Esophagus squamous epithelium (tissue), 5 donors: ENCODE data around the gene SAMD5. TPM values are rescaled to one million over a fixed set of nuclear protein-coding genes. Genes with fewer than 3 reads are reported as not detected.
A peak's percentile ranks its signal among the peaks of the same experiment; 100 is the strongest.

Source experiments
- DNase-seq: peaks from one replicate; lab custom pipeline; 2025; lab: John Stamatoyannopoulos, UW
- H3K27ac ChIP-seq, 4 donors: fragments of 200-600 bp; sonication (generic); one replicate each; pipeline ENCODE4 v1.5.1; 2016 to 2019; ENCODE audit warnings: mild to moderate bottlenecking in 1 of 4
- H3K27me3 ChIP-seq, 4 donors: fragments of 200-600 bp; sonication (generic); 1 replicate in 3 of 4; 2 replicates in 1 of 4; pipeline versions ENCODE4 v1.5.1 to v1.6.0; 2017 to 2021; ENCODE audit warnings: antibody characterized with exemption in 1 of 4
- H3K36me3 ChIP-seq, 3 donors: fragments of 200-600 bp; sonication (generic); one replicate each; pipeline ENCODE4 v1.5.1; 2016 to 2019
- H3K4me1 ChIP-seq, 3 donors: fragments of 200-600 bp; sonication (generic); one replicate each; pipeline ENCODE4 v1.5.1; 2017 to 2019
- H3K4me3 ChIP-seq, 4 donors: fragments of 200-600 bp; sonication (generic); 1 replicate in 3 of 4; 2 replicates in 1 of 4; pipeline ENCODE4 v1.5.1; 2016 to 2019; ENCODE audit warnings: mild to moderate bottlenecking in 2 of 4, moderate library complexity in 1 of 4
- H3K9me3 ChIP-seq, 3 donors: fragments of 200-600 bp; sonication (generic); one replicate each; pipeline ENCODE4 v1.5.1; 2016 to 2019
- CTCF ChIP-seq, 6 experiments: fragments of 450-650 bp in 4 of 6; fragments of 200-600 bp in 2 of 6; sonication (generic) in 2 of 6; IDR thresholded peaks; one replicate each; pipeline ENCODE4 v1.5.1; 2016 to 2019; ENCODE audit warnings: antibody characterized with exemption in 6 of 6, mild to moderate bottlenecking in 4 of 6, moderate library complexity in 4 of 6
- POLR2A ChIP-seq, 4 donors: fragments of 450-650 bp; IDR thresholded peaks; one replicate each; pipeline ENCODE4 v1.6.1; 2017; ENCODE audit warnings: antibody characterized with exemption in 4 of 4, mild to moderate bottlenecking in 4 of 4, moderate library complexity in 3 of 4
- WGBS, 2 donors: methylation state at CpG; one replicate each; pipeline ENCODE4 v1.1.5; 2018; 5-methylcytosine and 5-hydroxymethylcytosine counted together
- intact Hi-C: fragments of 100-400 bp; cut with DNase I; formaldehyde crosslinking; loops from one replicate; pipeline ENCODE4 v1.15.0; 2022
- total RNA-seq, 4 donors: library from RNA; depleted of rRNA; stranded (reverse); fragments of >200 nt; gene quantifications; one replicate each; pipeline ENCODE4 v1.1.0, GENCODE V29; 2016
- donor health status: DM: yes; HTN: yes; CAD: no.

SAMD5 gene
- 10 to 100 TPM in 2 of 4 donors, 1 to 10 TPM in 2; 6.9 to 16.2 (median 12.7) TPM for total RNA-seq

- TF ChIP-seq CTCF (IDR thresholded peaks at IDR 0.05), result peak in 1 of 6 experiments; percentile 17
- no peak for TF ChIP-seq POLR2A (IDR thresholded peaks at IDR 0.05)
- no peak for DNase-seq
- Histone ChIP-seq H3K27ac (peak within 1 kb of the TSS; percentile 24 to 87 (median 75)), H3K4me3 (peak within 1 kb of the TSS; percentile 50 to 76 (median 75)), H3K4me1 (peaks cover 5 to 53% (median 12%) of the 10 kb centered on the region in 3 donors), H3K36me3 (no peaks in the 10 kb centered on the region), H3K9me3 (no peaks in the 10 kb centered on the region), H3K27me3 (peaks cover 0 to 72% (median 0%) of the 10 kb centered on the region in 4 donors)
- 0% methylated on average over 13 to 23 of the region's 90 CpGs for WGBS, 2 donors
- intact Hi-C loops, result loop anchor here (5.0 kb wide), 1 partner anchor 659 kb away; no protein-coding TSS in a partner anchor
Measured at GRCh38 chr6:147508042-147508865, at the start of gene SAMD5. TSS of gene SAMD5 (plus strand) at chr6:147508690. CDS start at chr6:147508929, 239 bp downstream.

GRCh38 chr6:147459780-147460179 lies 48.7 kb upstream of the SAMD5 start:
- intact Hi-C loops, result no loop called here

GRCh38 chr6:147463651-147464050 lies 44.8 kb upstream of the SAMD5 start:
- DNase-seq, result no peak

More at GRCh38 chr6:147459780-147460179, 48.7 kb upstream of the SAMD5 start:
- Histone ChIP-seq H3K9me3 (no peaks in the 10 kb centered on the region), H3K36me3 (no peaks in the 10 kb centered on the region), H3K4me3 (no peak overlapping the region), H3K27me3 (no peaks in the 10 kb centered on the region), H3K27ac (no peak overlapping the region), H3K4me1 (no peaks in the 10 kb centered on the region)
- WGBS, 2 donors, result 82 to 100% methylated on average over 1 of the region's 1 CpG
- TF ChIP-seq POLR2A (IDR thresholded peaks at IDR 0.05) (no peak), CTCF (IDR thresholded peaks at IDR 0.05) (no peak)
- DNase-seq, result no peak

GRCh38 chr6:147467428-147467827 lies 41.1 kb upstream of the SAMD5 start:
- intact Hi-C loops, result no loop called here
- H3K4me3 ChIP-seq, result no peak overlapping the region
- no peak overlapping the region for H3K27ac ChIP-seq
- no peaks in the 10 kb centered on the region for H3K4me1 ChIP-seq
- H3K27me3 ChIP-seq, result no peaks in the 10 kb centered on the region
- WGBS, 2 donors, result 51 to 63% methylated on average over 5 of the region's 5 CpGs
- DNase-seq, result no peak
- TF ChIP-seq POLR2A (IDR thresholded peaks at IDR 0.05), result no peak
- TF ChIP-seq CTCF (IDR thresholded peaks at IDR 0.05), result no peak
- no peaks in the 10 kb centered on the region for H3K9me3 ChIP-seq
- H3K36me3 ChIP-seq, result no peaks in the 10 kb centered on the region

More at GRCh38 chr6:147463651-147464050, 44.8 kb upstream of the SAMD5 start:
- Histone ChIP-seq H3K9me3 (no peaks in the 10 kb centered on the region), H3K4me3 (no peak overlapping the region), H3K4me1 (no peaks in the 10 kb centered on the region), H3K27me3 (no peaks in the 10 kb centered on the region), H3K27ac (no peak overlapping the region), H3K36me3 (no peaks in the 10 kb centered on the region)
- intact Hi-C loops, result no loop called here
- WGBS, 2 donors, result 33 to 36% methylated on average over 1 of the region's 1 CpG
- TF ChIP-seq POLR2A (IDR thresholded peaks at IDR 0.05) (no peak), CTCF (IDR thresholded peaks at IDR 0.05) (no peak)

GRCh38 chr6:147467886-147468285 lies 40.6 kb upstream of the SAMD5 start:
- intact Hi-C loops, result no loop called here
- Histone ChIP-seq H3K27ac (no peak overlapping the region), H3K4me3 (no peak overlapping the region), H3K9me3 (peaks cover 0 to 1% (median under 1%) of the 10 kb centered on the region in 3 donors), H3K36me3 (no peaks in the 10 kb centered on the region), H3K27me3 (no peaks in the 10 kb centered on the region), H3K4me1 (no peaks in the 10 kb centered on the region)
- TF ChIP-seq POLR2A (IDR thresholded peaks at IDR 0.05), result no peak
- no peak for TF ChIP-seq CTCF (IDR thresholded peaks at IDR 0.05)
- DNase-seq, result no peak
- WGBS, 2 donors, result 32 to 50% methylated on average over 2 of the region's 2 CpGs
